ENCODE data around the gene TRIM52.
"Not testable (repeated sequence)": the region's sequence is repeated elsewhere in the genome, so short reads cannot be mapped to it uniquely, and the experiment has no call there.

The TRIM52 gene

DNA sequence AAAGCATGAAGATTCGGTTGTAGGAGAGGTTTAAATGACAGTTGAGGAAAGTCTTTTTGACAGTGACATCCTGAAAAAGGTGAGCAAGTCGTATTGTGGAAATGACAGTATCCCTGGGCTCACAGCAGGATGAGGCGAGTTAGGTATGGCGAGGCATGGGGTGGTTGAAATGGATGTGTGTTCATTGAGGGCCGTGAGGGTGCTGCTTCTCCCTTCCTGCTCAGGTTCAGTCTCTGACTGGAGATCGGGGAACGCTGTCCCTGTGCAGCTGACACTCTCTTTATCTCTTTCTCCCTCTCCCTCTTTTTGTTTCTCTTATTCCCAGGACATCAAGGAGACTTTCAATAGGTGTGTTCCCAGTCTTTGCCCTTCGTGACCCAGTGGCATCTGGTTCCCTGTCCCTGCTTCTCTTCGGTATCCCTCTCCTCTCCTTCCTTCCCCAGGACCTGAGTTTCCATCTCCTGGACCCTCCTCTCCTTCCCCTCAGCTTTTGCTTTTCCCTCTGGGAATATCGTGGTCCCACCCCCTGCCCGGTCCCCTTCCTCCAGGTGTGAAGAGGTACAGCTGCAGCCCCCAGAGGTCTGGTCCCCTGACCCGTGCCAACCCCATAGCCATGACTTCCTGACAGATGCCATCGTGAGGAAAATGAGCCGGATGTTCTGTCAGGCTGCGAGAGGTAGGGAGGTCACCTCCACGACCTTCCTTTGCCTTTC is 27.7 kb downstream of the TRIM52 start:
- no peak for DNase-seq

DNA sequence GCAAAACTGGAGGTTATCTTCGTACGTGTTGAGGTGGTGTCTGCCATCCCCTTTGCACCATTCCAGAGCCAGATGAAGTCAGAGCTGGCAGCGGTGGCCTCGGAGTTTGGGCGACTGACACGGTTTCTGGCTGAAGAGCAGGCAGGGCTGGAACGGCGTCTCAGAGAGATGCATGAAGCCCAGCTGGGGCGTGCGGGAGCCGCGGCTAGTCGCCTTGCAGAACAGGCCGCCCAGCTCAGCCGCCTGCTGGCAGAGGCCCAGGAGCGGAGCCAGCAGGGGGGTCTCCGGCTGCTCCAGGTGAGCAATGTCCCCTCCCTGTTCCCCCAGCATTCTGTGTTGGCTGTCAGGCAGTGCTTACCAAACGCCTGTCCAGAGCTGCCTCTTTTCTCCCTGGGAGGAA is 28.4 kb downstream of the TRIM52 start:
- DNase-seq, result no peak

- DNase-seq, result no peak
Observed at GRCh38 chr5:181231432-181231831, 29.5 kb downstream of the TRIM52 start.

DNA sequence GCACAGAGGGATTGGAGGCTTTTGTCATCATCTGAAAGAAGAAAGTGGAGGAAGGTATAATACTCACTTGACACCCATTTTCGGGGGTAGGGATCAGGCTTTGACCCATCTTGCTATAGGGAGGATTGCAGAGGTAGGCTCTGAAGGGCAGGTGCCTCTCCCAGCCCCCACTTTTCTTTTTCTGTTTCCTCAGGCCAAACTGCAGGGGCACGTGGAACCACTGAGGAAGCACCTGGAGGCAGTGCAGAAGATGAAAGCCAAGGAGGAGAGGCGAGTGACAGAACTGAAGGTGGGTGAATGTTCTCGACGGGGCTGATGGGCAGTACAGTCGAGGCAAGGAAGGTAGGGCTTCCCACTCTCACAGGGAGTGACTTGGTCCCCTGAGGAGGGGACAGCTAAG is 30.4 kb downstream of the TRIM52 start:
- no peak for DNase-seq

GRCh38 chr5:181229996-181230395 is 30.9 kb downstream of the TRIM52 start:
- DNase-seq, result no peak

DNA sequence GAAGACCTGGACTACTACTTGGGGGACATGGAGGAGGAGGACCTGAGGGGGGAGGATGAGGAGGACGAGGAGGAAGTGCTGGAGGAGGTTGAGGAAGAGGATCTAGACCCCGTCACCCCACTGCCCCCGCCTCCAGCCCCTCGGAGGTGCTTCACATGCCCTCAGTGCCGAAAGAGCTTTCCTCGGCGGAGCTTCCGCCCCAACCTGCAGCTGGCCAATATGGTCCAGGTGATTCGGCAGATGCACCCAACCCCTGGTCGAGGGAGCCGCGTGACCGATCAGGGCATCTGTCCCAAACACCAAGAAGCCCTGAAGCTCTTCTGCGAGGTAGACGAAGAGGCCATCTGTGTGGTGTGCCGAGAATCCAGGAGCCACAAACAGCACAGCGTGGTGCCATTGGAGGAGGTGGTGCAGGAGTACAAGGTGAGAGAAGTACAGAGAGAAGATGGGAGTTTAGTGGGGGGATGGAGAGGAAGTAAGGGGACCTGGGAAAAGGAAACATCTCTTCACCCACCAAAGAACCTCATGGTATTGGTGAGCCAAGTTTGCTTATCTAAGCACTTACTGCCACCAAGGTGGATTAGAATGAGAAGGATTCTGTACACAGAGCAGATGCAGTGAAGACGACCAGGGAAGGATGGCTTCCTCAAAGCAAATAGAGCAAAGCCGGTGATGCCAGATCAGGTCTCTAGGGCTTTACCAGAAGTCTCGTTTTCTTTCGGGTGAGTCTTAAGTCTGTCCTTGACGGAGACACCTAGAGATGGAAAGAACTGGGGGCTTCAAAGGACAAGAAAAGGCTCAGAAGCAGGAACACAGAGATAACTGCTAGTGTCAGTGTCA is 36.3 kb downstream of the TRIM52 start:
- DNase-seq, result no peak

GRCh38 chr5:181223729-181224389 is 37.1 kb downstream of the TRIM52 start:
- DNase-seq, result no peak

DNA sequence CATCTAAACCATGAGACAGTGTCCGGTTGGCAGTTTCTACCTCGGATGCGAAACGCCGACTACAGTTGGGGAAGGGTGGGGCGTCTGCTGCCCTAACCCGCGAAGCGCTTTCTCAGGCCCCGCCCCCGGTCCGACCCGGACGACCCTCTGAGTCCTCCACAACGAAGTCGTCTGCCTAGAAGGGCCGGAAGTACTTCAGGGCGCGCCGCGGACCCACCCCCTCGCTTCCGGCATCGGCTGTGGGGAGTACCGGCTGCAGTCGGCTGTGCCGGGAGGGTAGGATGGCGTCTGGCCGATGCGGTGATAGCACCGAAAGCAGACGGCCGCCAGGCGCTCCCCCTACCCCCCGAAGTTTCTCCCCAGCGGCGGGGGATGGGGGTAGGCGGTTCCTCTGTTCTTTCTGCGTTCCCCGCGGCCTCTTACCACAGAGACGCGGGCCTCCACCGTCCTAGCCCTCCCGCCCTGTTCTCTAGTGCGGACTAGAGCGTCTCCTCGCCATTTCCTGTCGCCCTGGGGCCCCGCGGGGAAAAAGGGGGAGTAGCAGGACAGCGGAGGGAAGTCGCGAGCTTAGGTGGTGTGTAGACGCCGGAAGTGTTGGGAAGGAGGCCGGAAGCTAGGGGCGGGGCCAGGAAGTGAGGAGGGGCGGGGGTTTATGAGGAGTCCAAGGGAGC is 37.8 kb downstream of the TRIM52 start, which contains the start of gene TRIM41:
TSS of gene TRIM41 (plus strand) at position 224 of the 671 bp plus-strand sequence. CDS start 719 bp downstream, outside the sequence.
- no peak for DNase-seq

DNA sequence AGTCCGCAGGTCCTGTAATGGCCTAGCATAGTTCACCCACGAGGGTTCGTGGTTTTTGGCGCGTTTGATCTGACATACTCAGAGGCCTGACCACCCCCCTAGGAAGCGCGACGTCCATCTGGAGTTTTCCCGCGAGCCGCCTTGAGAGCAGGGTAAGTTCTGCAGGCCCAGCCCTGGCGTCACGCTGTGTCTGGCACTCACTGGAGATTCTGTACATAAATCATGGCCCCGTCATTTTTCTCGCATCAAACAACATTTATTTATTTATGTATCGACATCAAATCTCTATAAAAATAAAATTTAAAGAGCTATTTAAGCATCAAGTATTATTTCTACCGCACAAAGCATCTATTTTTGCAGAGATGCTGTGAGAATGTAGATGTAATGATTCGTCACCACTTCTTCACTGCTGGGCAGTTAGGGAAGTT is 38.3 kb downstream of the TRIM52 start:
- no peak for DNase-seq

DNA sequence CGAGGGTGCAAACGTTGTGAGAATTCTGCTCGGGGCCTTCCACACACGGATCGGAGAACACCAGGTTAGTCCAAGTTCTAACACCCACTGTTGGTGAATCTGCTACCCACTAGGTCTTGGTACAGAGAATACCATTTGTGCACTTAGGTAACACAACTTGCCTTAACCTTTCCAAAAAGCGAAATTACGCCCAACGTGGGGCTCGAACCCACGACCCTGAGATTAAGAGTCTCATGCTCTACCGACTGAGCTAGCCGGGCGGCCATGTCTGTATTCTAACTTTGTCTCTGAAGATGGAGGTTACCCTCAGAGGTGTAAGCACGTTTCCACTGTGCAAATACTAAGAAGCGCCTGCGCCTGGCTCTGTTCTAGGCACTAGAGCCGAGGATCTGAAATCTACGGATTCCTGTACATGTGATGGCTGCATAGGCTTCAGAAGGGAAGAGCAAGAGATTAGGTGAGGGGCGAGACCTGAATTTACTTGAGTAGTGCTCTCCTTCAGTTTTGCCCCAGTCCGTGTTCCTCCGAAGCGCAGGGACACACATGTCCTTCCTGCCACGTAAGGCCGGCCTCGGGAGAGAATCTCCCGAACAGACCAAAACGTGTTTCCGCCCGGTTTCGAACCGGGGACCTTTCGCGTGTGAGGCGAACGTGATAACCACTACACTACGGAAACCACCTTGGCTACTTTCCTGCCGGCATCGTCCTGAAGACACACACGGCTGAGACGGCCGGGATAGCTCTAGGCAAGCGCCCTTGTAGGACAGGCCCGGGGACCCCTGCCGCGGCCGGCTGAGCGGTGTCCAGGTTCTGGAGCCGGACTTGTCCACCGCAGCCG is 38.9 kb downstream of the TRIM52 start:
- DNase-seq, result no peak

DNA sequence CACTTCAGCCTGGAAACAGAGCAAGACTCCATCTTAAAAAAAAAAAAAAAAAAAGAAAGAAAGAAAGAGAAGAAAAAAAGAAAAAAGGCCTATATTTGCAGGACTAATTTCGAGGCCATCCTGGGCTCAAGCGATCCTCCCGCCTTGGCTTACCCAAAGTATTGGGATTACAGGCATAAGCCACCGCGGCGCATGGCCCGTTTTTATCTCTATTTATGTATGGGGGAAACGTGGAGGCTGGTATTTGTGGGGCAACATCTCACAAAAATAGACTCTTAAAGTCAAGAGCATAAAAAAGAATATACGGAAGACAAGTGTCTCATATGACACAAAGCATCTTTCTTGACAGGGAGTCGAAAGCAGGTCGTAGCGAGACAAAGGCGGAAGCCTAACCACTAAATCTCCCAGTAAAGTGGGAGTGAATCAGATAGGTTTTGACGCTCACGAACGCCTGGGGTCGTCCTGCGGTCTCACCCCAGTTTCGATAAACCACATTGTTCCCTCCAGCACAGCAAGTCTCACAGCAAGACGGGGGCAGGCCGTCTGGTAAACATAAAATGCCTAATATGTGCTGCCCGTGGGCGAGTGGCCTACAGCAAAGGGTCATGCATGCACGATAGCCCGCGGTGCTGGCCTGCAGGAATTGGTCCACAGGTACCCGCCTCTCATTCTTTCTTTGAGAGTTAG is 39.7 kb downstream of the TRIM52 start:
- no peak for DNase-seq

GRCh38 chr5:181220178-181220515 is 40.8 kb downstream of the TRIM52 start:
- DNase-seq, result no peak

DNA sequence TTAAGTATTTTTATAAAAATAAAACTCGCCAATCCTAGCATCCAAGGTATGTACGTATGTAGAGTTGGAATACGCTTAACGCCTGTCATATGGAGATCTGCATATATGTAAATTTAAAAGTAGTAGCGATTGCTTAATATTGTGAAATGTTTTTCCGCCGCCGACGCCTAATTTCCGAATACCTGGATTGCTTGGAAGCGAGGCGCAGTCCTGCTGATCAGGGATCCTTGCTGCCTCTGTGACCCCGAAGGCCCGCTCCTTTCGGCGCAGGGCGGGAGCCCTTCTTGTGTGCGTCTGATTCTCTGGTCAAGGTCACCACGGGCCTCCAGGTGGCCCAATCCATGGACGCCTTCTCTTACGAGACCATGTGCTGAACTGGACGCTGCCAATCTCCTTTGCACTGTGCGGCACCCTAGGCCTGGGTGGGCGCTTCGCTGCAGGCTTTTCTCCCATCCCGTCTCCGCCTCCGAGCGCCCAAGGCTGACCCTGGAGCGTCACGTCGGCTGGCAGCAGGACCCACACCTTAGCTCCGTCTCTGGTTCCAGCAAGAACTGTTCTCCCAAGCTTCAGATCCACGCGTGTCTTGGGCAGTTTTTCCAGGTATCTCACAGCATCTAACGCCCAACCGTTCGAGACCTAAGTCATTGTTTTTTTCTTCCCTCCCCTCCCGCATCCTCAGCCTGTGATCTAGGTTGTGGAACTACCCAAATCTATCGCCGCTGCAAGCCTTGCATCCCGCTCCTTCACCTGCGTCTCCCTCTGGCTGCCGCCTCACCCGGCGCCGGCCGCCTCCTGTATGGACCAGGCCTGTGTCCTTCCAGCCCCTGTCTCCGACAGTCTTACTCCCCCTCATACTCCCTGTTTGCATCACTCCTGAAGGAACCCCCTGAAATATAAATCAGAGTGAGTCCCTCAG is 41.4 kb downstream of the TRIM52 start:
- DNase-seq, result no peak

- no peak for DNase-seq
Observed at GRCh38 chr5:181218795-181219124, 42.2 kb downstream of the TRIM52 start.

DNA sequence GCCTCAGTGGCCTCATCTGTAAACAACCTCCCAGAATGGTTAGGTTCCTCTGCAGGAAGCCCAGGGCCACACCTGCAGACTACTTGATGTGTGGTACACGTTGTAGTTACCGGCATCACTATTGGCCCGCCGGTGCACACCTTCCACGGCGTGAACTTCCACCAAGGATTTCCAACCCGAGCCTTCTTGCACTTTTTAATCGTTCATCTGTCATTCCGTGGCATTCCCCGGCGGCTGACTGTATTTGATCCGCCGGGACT is 43.2 kb downstream of the TRIM52 start:
- no peak for DNase-seq

DNA sequence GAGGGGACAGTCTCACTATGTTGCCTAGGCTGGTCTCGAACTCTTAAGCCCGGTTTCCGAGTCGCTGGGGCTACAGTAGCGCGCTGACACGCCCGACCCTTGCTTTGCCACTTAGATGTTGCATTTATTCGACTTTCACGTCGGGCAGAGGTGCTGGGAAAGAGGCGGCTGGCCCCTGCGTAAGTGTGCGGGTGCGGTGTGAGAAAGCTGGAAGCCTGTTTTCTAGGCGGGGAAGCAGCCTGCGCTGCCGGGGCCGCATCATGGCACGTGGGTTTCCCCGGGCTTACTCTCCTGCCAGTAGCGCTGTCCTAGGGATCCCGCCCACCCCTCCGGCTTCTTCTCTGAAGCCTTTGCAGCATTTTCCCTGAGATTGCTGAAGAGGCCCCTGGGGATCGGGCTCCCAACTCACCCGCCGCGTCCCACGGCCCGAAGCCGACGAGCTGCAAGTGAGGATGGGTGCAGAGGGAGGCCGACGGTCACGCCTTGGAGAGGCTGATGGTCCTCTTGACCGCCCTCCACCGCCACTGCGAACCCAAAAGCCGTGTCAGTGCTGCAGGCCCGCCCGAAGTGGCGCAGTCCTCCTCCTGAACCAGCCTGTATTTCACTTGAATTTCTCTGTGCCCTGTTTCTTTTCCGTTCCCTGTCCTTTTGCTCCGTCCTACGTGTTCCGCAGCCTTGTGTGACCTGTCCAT is 43.7 kb downstream of the TRIM52 start:
- no peak for DNase-seq

DNA sequence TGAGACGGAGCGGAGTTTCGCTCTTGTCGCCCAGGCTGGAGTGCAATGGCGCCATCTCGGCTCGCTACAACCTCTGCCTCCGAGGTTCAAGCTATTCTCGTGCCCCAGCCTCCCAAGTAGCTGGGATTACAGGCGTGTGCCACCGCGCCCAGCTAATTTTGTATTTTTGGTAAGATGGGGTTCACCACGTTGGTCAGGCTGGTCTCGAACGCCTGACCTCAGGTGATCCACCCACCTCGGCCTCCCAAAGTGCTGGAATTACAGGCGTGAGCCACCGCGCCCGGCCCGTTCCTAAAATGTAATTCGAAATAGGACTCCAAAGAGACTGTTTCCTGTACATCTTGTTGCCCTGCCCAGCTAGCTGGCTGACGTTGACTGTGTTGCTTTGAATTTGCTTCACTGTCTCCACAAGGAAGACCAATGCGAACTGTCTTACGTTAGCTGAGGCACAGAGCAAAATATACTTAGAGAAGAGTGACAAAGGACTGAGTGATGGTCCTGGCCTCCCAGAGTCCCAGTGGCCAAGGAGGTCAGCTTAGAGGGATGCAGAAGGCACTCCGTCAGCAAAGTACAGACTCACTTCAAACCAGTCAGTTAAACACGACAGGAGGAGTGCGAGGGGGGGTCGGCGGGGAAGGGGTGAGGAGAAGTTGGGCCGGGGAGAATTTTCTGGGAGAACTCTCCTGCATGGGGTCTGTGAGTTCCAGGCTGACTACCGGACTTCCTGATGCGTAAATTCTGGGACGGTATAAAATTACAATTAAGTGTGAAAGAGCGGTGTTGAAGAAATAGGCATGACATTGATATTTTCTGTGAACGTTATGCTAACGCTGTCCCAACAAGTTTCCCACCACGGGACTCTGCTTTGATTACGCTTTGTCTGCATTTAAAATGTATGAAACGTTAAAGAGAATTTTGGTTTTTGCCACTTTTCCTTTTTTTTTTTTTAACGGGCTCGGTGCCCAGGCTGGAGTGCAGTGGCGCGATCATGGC is 44.6 kb downstream of the TRIM52 start:
- no peak for DNase-seq

DNA sequence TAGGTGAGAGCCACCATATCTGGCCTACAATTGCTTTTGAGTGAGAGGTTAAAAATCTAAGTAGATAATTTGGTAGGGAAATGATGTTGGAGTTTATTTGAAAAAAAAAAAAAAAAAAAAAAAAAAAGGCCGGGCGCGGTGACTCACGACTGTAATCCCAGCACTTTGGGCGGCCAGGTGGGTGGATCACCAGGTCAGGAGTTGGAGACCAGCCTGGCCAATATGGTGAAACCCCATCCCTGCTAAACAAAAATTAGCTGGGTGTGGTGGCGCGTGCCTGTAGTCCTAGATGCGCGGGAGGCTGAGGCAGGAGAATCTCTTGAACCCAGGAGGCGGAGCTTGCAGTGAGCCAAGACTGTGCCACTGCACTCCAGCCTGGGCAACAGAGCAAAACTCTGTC is 46.7 kb downstream of the TRIM52 start:
- not testable (repeated sequence) for DNase-seq

DNA sequence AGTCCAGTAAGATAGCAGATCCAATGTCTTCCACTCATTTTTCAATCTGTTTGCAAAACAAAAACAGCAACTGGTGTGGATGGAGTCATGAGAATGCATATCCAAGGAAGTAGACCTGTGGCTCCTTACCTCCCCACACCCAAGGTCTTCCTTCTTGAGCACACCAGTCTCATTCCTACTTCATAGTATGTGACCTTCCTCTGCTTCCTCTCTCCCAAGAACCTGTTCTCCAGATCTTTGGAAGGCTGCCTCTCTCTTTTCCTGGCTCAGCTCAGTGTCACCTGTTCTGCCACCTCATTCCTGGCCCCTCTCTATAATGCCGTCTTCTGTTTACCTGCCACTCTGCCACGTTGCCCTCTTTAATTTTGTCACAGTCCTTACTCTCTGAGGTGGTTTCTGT is 48.0 kb downstream of the TRIM52 start:
- no peak for DNase-seq
